TTC549 (cell line): ENCODE results near the gene DROSHA.

Experiments
- FAIRE-seq: peaks from 2 replicates; lab custom pipeline; 2012; peaks lifted over from hg19 to GRCh38; lab: Jason Lieb, UNC

DROSHA gene

GRCh38 chr5:31464081-31464480 is 67.8 kb downstream of the DROSHA start:
- no peak for FAIRE-seq

DNA sequence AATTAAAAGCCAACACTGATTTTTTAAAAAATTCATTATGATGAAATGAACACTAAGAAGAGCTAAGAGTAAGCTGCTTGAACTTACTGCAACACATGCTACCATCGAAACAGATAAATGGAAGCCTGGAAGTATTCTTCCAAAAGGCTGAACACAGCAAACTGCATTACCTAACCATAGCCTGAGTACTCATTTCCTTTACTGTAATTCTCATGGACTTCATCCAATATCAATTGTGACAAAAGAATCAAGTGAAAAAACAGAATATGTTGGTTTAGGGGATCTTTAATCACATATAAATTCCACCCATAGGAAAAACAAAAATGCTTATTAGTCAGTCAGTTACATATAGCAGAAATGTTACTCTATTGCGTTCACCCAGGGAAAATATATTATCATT is 68.5 kb downstream of the DROSHA start:
- FAIRE-seq: no peak

GRCh38 chr5:31459594-31459993 is 72.3 kb downstream of the DROSHA start:
- FAIRE-seq: no peak

GRCh38 chr5:31455172-31455571 is 76.7 kb downstream of the DROSHA start:
- no peak for FAIRE-seq

GRCh38 chr5:31453522-31453921 is 78.4 kb downstream of the DROSHA start:
- no peak for FAIRE-seq

- no peak for FAIRE-seq
Observed at GRCh38 chr5:31452314-31452713, 79.6 kb downstream of the DROSHA start.

DNA sequence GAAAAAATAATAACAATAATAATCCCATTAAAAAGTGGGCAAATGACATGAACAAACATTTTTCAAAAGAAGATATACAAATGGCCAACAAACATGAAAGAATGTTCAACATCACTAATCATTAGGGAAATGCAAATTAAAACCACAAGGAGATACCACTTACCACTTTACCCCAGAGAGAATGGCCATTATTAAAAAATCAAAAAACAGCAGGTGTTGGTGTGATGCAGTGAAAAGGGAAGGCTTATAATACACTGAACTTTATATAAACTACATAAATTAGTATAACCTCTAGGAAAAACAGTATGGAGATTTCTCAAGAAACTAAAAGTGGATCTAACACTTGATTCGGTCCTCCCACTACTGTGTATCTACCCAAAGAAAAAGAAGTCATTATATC is 81.9 kb downstream of the DROSHA start:
- FAIRE-seq: no peak

DNA sequence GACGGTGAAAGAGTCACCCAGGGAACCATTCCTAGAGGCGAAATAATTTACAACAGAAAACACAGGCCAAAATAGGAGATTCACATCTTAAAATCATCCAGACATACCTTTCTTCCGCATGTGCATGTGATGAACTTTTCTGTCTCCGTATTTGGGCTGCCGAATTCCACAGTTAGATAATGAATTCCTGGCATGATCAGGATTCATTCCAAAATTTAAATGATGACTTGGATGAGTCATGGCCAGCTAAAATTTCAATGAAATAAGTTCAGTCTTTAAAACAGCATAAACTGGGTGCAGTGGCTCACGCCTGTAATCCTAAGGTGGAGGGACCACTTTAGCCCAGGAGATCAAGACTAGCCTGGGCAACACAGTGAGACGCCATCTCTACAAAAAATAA is 82.7 kb downstream of the DROSHA start:
- FAIRE-seq: no peak

DNA sequence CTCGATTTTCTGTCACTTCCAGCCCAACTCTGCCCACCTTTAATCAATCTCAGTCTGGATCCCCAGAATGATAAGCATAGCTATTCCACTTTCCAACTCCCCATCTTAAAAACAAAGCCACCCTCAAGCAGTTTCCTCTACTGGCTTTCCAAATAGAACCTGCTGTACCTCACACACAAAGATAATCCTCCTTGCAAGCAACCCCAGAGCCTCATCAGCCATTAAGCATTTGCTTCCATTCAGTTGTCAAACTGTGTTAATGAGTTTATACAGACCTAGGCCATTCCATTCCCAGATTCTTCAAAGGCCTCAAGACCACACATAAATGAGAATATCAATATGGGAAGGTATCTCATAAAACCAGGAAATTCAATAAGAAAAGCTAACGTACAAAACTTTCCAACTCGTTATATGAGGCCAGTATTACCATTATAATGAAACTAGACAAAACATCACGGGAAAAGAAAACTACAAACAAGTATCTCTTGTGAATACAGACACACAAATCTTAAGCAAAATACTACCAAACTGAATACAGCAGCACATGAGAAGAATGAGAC is 86.8 kb downstream of the DROSHA start:
- FAIRE-seq: no peak

DNA sequence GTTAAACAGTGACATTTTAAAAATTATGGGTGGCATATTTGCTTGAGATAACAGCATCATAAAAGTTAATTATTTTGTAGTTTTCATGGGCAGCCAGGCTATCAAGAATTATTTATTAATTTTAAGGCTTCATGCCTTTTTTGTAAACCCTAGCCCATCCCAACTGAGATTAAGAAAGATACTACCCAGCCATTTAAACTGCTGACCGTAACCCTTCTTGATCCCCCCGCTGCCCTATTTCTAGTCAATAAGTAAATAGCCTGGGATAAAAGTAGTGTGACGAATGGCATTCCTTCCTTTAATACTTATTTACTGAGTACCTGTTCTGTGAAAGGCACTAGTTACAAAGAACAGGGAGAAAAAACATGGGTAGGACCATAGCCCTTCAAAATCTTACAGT is 88.3 kb downstream of the DROSHA start:
- no peak for FAIRE-seq

- no peak for FAIRE-seq
Observed at GRCh38 chr5:31442058-31442745, 89.7 kb downstream of the DROSHA start.

DNA sequence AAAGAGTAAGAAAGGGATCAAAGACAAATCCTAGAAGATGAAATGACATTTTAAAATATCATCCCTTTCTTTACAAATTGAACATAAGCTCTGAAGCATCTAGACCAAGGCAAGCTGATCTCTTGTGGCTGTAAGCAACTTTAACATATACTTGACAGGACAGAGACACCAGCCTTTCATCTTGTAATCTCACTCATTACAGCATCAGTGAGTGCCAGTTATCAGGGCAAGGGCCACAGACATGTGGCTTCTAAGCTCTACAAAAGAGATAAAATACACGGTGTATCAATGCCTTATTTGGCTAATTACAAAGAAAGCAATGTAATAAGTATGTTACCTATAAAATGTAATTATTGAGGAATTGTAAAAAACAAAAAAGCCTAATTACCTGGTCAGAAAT is 95.0 kb downstream of the DROSHA start:
- no peak for FAIRE-seq

- no peak for FAIRE-seq
Observed at GRCh38 chr5:31435730-31436129, 96.2 kb downstream of the DROSHA start.

DNA sequence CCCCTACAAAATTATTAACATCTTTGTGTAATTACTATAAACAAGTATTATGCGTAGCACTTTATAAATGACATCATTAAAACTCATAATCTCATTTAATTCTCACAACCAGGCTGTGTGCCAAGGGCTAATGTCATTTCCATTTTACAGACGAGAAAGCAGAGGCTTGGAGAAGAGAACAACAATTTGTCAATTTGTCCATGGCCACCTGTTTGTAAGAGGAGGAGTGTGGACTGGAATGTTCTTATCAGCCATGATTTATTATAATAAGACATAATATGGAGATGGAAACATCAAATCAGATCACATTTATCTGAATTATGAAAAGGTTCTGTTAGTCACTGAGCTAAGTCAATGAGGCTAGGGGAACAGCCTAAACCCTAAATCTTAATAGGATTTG is 97.0 kb downstream of the DROSHA start:
- FAIRE-seq: no peak

- no peak for FAIRE-seq
Observed at GRCh38 chr5:31433229-31433628, 98.7 kb downstream of the DROSHA start.

- no peak for FAIRE-seq
Observed at GRCh38 chr5:31427724-31428309, 104.1 kb downstream of the DROSHA start.

- no peak for FAIRE-seq
Observed at GRCh38 chr5:31427013-31427723, 104.7 kb downstream of the DROSHA start.

DNA sequence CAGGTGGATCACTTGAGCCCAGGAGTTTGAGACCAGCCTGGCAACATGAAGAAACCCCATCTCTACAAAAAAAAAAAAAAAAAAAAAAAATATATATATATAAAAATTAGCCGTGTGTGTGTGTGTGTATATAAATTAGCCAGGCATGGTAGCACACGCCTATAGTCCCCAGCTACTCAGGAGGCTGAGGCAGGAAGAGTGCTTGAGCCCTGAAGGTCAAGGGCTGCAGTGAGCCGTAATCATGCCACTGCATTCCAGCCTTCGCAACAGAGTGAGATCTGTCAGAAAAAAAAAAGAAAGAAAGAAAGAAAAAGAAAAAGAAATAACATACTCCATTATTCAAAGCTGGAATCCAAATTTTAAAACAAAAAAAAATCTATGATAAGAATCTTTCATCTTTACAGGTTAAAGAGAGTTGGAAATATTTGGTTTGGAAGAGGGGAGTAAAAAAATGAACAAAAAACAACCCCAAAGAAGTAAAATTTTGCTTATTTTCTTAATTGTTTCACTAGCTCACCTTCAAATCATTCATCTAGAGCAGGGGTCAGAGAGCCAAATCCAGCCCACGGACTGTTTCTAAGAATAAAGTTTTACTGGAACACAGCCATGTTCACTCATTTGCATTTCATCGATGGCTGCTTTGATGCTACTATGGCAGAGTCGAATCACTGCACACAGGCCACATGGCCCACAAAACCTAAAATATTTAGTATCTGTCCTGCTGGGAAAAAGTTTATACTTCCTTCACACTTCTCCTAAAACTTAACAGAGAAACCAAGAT is 109.9 kb downstream of the DROSHA start:
- no peak for FAIRE-seq

GRCh38 chr5:31417512-31417911 is 114.4 kb downstream of the DROSHA start:
- no peak for FAIRE-seq

- FAIRE-seq: no peak
Observed at GRCh38 chr5:31416547-31416946, 115.3 kb downstream of the DROSHA start.

DNA sequence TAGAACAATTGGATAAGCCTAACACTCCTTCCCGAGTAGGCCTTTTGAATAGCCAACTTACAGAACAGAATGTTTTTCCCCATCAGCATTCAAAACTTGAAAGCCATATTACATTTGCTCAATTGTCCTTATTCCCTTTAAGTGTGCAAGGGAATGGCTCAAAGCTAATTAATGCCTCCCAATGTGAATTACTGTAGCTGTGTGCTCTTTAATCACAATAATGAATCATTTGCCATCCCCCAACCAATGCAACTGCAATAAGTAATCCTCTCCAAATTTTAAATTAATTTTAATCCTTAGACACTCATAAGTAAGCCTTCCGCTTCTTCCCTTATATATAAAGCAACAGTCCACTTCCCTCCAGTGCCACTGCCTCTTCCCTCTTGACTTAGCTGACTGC is 115.9 kb downstream of the DROSHA start:
- no peak for FAIRE-seq
